ENCODE data around the gene HHAT. TPM values are rescaled to one million over a fixed set of nuclear protein-coding genes. Genes with fewer than 3 reads are reported as not detected.

HHAT gene
- total and polyA plus RNA-seq, 9 of the 15 experiments (the other 6 are each of a cell fraction or from before 2014, with no cell fraction given) = 0.07 to 0.16 (median 0.13) TPM; not detected in 1

- TF ChIP-seq NR0B1 (IDR thresholded peaks at IDR 0.05; ENCODE audit: partially characterized antibody) (no peak), STAT5B (CRISPR knock-in tag; IDR thresholded peaks at IDR 0.05) (no peak), MAZ (CRISPR knock-in tag; conservative IDR thresholded peaks at IDR 0.05 in 1 of 2, IDR thresholded peaks at IDR 0.05 in 1 of 2) (no peak), KLF13 (tag; IDR thresholded peaks at IDR 0.05; ENCODE audit: borderline replicate concordance, low read depth) (no peak)
These were observed 304.9 kb downstream of the HHAT start (continued) for GRCh38 chr1:210633636-210634035.

GRCh38 chr1:210635108-210635507 lies 306.4 kb downstream of the HHAT start:
- H4K20me1 ChIP-seq (replicated peaks; ENCODE audit: control insufficient read depth, insufficient read depth, low read length) = no peaks in the 10 kb centered on the region
- CTCF ChIA-PET (ENCODE audit: low intra/inter-chr PET ratio) = no interaction called here
- ATAC-seq (no peak), DNase-seq (ENCODE audit: extremely low read depth in 1 of 4, low spot score in 3 of 4) (no peak), FAIRE-seq (no peak)
- POLR2A ChIA-PET = no interaction called here
- H3K9ac ChIP-seq (ENCODE audit: insufficient read depth in 1 of 2, low read depth in 2 of 2, low read length in 2 of 2) = no peak overlapping the region
- no TSS peak for BruUV-seq (replicated peaks)
- intact Hi-C loops (cut with micrococcal nuclease) = no loop called here
- H2AFZ ChIP-seq (ENCODE audit: low read depth, low read length) = no peak overlapping the region
- in situ Hi-C loops (cut with MboI) = no loop called here
- TF ChIP-seq ZNF324 (CRISPR knock-in tag; IDR thresholded peaks at IDR 0.05) = no peak
- TF ChIP-seq PRPF4 (IDR thresholded peaks at IDR 0.05; ENCODE audit: insufficient read depth, low read depth, low read length, poor library complexity, severe bottlenecking) = no peak
- TF ChIP-seq GATAD2B (IDR thresholded peaks at IDR 0.05; ENCODE audit: borderline replicate concordance) = no peak
- TF ChIP-seq MAFG (tag; conservative IDR thresholded peaks at IDR 0.05) = 0 out of 2 replicates have a peak, but pooled peaks have one; percentile 9
- TF ChIP-seq RFX7 (CRISPR knock-in tag; IDR thresholded peaks at IDR 0.05) = no peak
- peak; percentile 50; the same call in 1 of the 2 replicates for TF ChIP-seq ZNF316 (IDR thresholded peaks at IDR 0.05)
- no peak for TF ChIP-seq MIER1 (IDR thresholded peaks at IDR 0.05; ENCODE audit: low read depth)
- TF ChIP-seq ZNF197 (CRISPR knock-in tag; IDR thresholded peaks at IDR 0.05; ENCODE audit: low read depth) = no peak
- TF ChIP-seq C11orf30 (IDR thresholded peaks at IDR 0.05; ENCODE audit: low read depth) = peak; percentile 13; the same call in 1 of the 2 replicates
- TF ChIP-seq SNIP1 (IDR thresholded peaks at IDR 0.05; ENCODE audit: low read depth) = no peak
- TF ChIP-seq MAFF (IDR thresholded peaks at IDR 0.05; ENCODE audit: low read length) = peak; percentile 8; the same call in 1 of the 2 replicates
- H3K36me3 ChIP-seq (ENCODE audit: control insufficient read depth, insufficient read depth, low read length) = no peaks in the 10 kb centered on the region
- H3K79me2 ChIP-seq (ENCODE audit: control insufficient read depth, insufficient read depth, low read length) = no peaks in the 10 kb centered on the region
- no peaks in the 10 kb centered on the region for H3K4me1 ChIP-seq (replicated peaks in 1 of 2; ENCODE audit: control insufficient read depth in 2 of 2, insufficient read depth in 2 of 2, low read length in 2 of 2)
- H3K4me2 ChIP-seq (ENCODE audit: insufficient read depth, low read length) = no peak overlapping the region
- H3K9me3 ChIP-seq (replicated peaks; ENCODE audit: control insufficient read depth, insufficient read depth, low read depth, low read length) = no peaks in the 10 kb centered on the region
- no peaks in the 10 kb centered on the region for H3K9me1 ChIP-seq (ENCODE audit: control insufficient read depth, insufficient read depth, low read length)
- 0% methylated on average over 2 of the region's 2 CpGs for WGBS (ENCODE audit: insufficient coverage, low coverage, missing lambda C conversion rate)
- no peak overlapping the region for H3K4me3 ChIP-seq
- no peaks in the 10 kb centered on the region; a peak in 1 of 5 replicates for H3K27me3 ChIP-seq (ENCODE audit: control insufficient read depth in 2 of 2, insufficient read depth in 2 of 2, low read length in 2 of 2)
- H3K27ac ChIP-seq (ENCODE audit: extremely low read depth, low read depth, low read length) = no peak overlapping the region
